HepG2 (cell line): ENCODE measurements around the gene AUTS2. TPM values are rescaled to one million over a fixed set of nuclear protein-coding genes. Genes with fewer than 3 reads are reported as not detected.

Experiments used
- ATAC-seq: fragments of 200-7000 bp; cut with Tn5 transposase; 3 replicates; pipeline ENCODE4 v1.9.1; 2020; ENCODE audit warnings: mild to moderate bottlenecking, moderate library complexity
- BruUV-seq: library from RNA; stranded (reverse); fragments of 400-500 nt; replicated peaks from 2 replicates; lab custom pipeline; 2021; lab: Mats Ljungman, UMichigan
- CTCF ChIA-PET: fragments of 300-600 bp; formaldehyde crosslinking; extraction: SDS; loops from one replicate; lab custom pipeline; 2021; ENCODE audit warnings: low total read pairs, inconsistent platforms, low intra/inter-chr PET ratio; lab: Yijun Ruan, JAX
- POLR2A ChIA-PET: fragments of 350-600 bp; sonication (Branson Sonifier 250); formaldehyde crosslinking; loops from one replicate; lab custom pipeline; 2020; ENCODE audit warnings: antibody characterized with exemption, inconsistent platforms; lab: Yijun Ruan, JAX
- DNase-seq: peaks from one replicate; pipeline ENCODE4 v3.0.0-alpha.2; 2015; ENCODE audit warnings: low spot score
- FAIRE-seq: peaks from 3 replicates; lab custom pipeline; 2011; peaks lifted over from hg19 to GRCh38; lab: Jason Lieb, UNC
- H2AFZ ChIP-seq: one replicate; pipeline ENCODE4 v1.6.1; 2011; ENCODE audit warnings: low read length, inconsistent platforms
- H3K27ac ChIP-seq: fragments of 300-600 bp; 3 replicates; pipeline ENCODE4 v1.8.0; 2011; ENCODE audit warnings: mixed run types, mild to moderate bottlenecking, mixed read lengths, low read length, inconsistent platforms; ENCODE audit not compliant: insufficient read depth; ENCODE audit errors: extremely low read length
- H3K27me3 ChIP-seq, 2 experiments: fragments of 200-600 bp in 1 of 2; 2 replicates in 1 of 2; 3 replicates in 1 of 2; pipeline versions ENCODE4 v1.6.0 to v1.8.0; 2011; ENCODE audit warnings: low read length in 2 of 2, mild to moderate bottlenecking in 2 of 2, moderate library complexity in 2 of 2, inconsistent platforms in 1 of 2; ENCODE audit not compliant: insufficient read depth in 2 of 2, control insufficient read depth in 1 of 2
- H3K36me3 ChIP-seq, 2 experiments: fragments of 200-600 bp in 1 of 2; replicated peaks in 1 of 2; 2 replicates in 1 of 2; 3 replicates in 1 of 2; pipeline versions ENCODE4 v1.5.1 to v1.8.0; 2011; ENCODE audit warnings: low read length in 2 of 2, inconsistent platforms in 1 of 2; ENCODE audit not compliant: insufficient read depth in 2 of 2, control insufficient read depth in 1 of 2
- H3K4me1 ChIP-seq: 2 replicates; pipeline ENCODE4 v1.5.1; 2012; ENCODE audit warnings: low read length, inconsistent platforms; ENCODE audit not compliant: insufficient read depth
- H3K4me2 ChIP-seq: 2 replicates; pipeline ENCODE4 v1.6.0; 2011; ENCODE audit warnings: low read depth, low read length, inconsistent platforms
- H3K4me3 ChIP-seq, 3 experiments: fragments of 200-600 bp in 1 of 3; sonication (generic), shearing (Covaris generic) in 1 of 3; replicated peaks in 1 of 3; 2 replicates each; pipeline ENCODE4 v1.5.1; 2011 to 2016; ENCODE audit warnings: low read length in 3 of 3, inconsistent platforms in 2 of 3, low read depth in 2 of 3, mild to moderate bottlenecking in 2 of 3, control low read depth in 1 of 3, mixed read lengths in 1 of 3; ENCODE audit not compliant: insufficient read depth in 1 of 3
- H3K79me2 ChIP-seq: one replicate; pipeline ENCODE4 v1.6.1; 2011; ENCODE audit warnings: low read length, inconsistent platforms; ENCODE audit not compliant: insufficient read depth
- H3K9ac ChIP-seq: 2 replicates; pipeline ENCODE4 v1.6.0; 2011; ENCODE audit warnings: mild to moderate bottlenecking, low read depth, low read length, inconsistent platforms; ENCODE audit not compliant: insufficient read depth
- H3K9me3 ChIP-seq: 2 replicates; pipeline ENCODE4 v1.5.1; 2012; ENCODE audit warnings: mild to moderate bottlenecking, low read length
- H4K20me1 ChIP-seq: 2 replicates; pipeline ENCODE4 v1.6.0; 2011; ENCODE audit warnings: inconsistent platforms, mild to moderate bottlenecking, low read length, moderate library complexity; ENCODE audit not compliant: insufficient read depth
- CBX2 ChIP-seq, 2 experiments: fragments of 200-600 bp in 1 of 2; sonication (generic); formaldehyde crosslinking in 1 of 2; IDR thresholded peaks; 2 replicates each; pipeline versions ENCODE4 v1.7.0 to v1.8.1; 2018 to 2022; ENCODE audit warnings: low read depth in 2 of 2, low read length in 1 of 2, mild to moderate bottlenecking in 1 of 2, missing genetic modification reagents in 1 of 2
- HMG20A ChIP-seq: IDR thresholded peaks from 2 replicates; pipeline ENCODE4 v1.6.1; 2016; ENCODE audit warnings: borderline replicate concordance
- NFKBIZ ChIP-seq: IDR thresholded peaks from 2 replicates; pipeline ENCODE4 v1.6.1; 2018; ENCODE audit warnings: missing genetic modification reagents, missing compliant biosample characterization
- PCBP2 ChIP-seq: fragments of 200-400 bp; formaldehyde crosslinking; optimal IDR thresholded peaks from 2 replicates; pipeline ENCODE3; 2018; ENCODE audit warnings: low read length, low read depth; ENCODE audit not compliant: poor library complexity, severe bottlenecking
- SOX5 ChIP-seq: IDR thresholded peaks from 2 replicates; pipeline ENCODE4 v1.6.1; 2016; ENCODE audit warnings: borderline replicate concordance
- ZBTB8A ChIP-seq: sonication (generic); formaldehyde crosslinking; IDR thresholded peaks from 2 replicates; pipeline ENCODE4 v1.4.0; 2020; ENCODE audit warnings: mild to moderate bottlenecking, low read depth, missing genetic modification reagents, borderline replicate concordance
- ZNF225 ChIP-seq: sonication (generic); formaldehyde crosslinking; IDR thresholded peaks from 2 replicates; pipeline ENCODE4 v1.4.0; 2020; ENCODE audit warnings: mild to moderate bottlenecking, missing genetic modification reagents
- ZNF619 ChIP-seq: sonication (generic); formaldehyde crosslinking; IDR thresholded peaks from 2 replicates; pipeline ENCODE4 v1.4.0; 2020; ENCODE audit warnings: mild to moderate bottlenecking, missing genetic modification reagents
- WGBS: methylation state at CpG from one replicate; pipeline ENCODE4 v1.1.6; 2017; ENCODE audit warnings: low lambda C conversion rate; 5-methylcytosine and 5-hydroxymethylcytosine counted together
- in situ Hi-C: cut with HindIII; loops from 2 replicates; pipeline ENCODE4 v1.10.0; 2017; ENCODE audit warnings: low pct_unique_long_range_greater_than_20kb; ENCODE audit not compliant: extremely low pct_ligation_motif_present
- intact Hi-C: fragments of 100-400 bp; cut with micrococcal nuclease; formaldehyde crosslinking; loops from one replicate; pipeline ENCODE4 v1.10.0; 2022; ENCODE audit not compliant: unreplicated experiment
- polyA plus RNA-seq, 8 experiments: library from polyadenylated mRNA; depleted of rRNA in 3 of 8; stranded (reverse) in 7 of 8; unstranded in 1 of 8; fragments of >200 nt; fragmentation: Illumina TruSeq in 4 of 8; extraction: Trizol in 4 of 8; gene quantifications; 2 replicates each; pipeline versions ENCODE4 v1.2.1 to v1.2.3, GENCODE V29; 2011 to 2016; ENCODE audit warnings: low read depth in 4 of 8, missing spikeins in 1 of 8, mixed read lengths in 1 of 8; ENCODE audit not compliant: insufficient read depth in 1 of 8
- total RNA-seq, 5 experiments: library from RNA; depleted of rRNA; stranded (reverse); fragments of >200 nt; fragmentation: Illumina TruSeq; extraction: Trizol; gene quantifications; 2 replicates each; pipeline ENCODE4 v1.2.3, GENCODE V29; 2016; ENCODE audit warnings: low read depth in 1 of 5
- TF ChIP-seq, protein P1 (sequence below): sonication (generic); formaldehyde crosslinking; IDR thresholded peaks from 2 replicates; pipeline ENCODE4 v1.4.0; 2020; ENCODE audit warnings: missing genetic modification reagents
- TF ChIP-seq, protein P2 (sequence below): sonication (generic); formaldehyde crosslinking; IDR thresholded peaks from 2 replicates; pipeline ENCODE4 v1.5.1; 2020; ENCODE audit warnings: missing genetic modification reagents, mild to moderate bottlenecking, borderline replicate concordance
- TF ChIP-seq, protein P3 (sequence below): sonication (generic); formaldehyde crosslinking; IDR thresholded peaks from 2 replicates; pipeline ENCODE4 v1.8.1; 2023; ENCODE audit warnings: missing genetic modification reagents, inconsistent platforms, borderline replicate concordance

The AUTS2 gene
- total and polyA plus RNA-seq, 2 of the 13 experiments (the other 11 are each of a cell fraction or from before 2014, with no cell fraction given): 0.38 TPM; not detected in 1

DNA sequence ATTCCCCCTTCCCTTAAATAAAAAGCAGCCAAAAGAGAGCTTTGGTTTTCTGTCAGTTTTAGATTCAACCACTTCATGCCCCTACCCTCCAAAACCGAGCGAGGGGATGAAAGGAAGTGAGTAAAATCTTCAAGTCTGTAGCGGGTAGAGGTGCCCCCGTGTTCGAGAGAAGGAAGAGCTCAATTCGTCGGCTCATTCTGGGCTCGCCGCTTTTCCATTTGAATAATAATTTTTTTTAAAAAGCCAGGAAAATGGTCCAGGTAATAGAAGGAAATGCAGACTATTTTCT lies 1097.5 kb downstream of the AUTS2 start:
- in situ Hi-C loops: no loop called here
- H3K79me2 ChIP-seq: no peaks in the 10 kb centered on the region

DNA sequence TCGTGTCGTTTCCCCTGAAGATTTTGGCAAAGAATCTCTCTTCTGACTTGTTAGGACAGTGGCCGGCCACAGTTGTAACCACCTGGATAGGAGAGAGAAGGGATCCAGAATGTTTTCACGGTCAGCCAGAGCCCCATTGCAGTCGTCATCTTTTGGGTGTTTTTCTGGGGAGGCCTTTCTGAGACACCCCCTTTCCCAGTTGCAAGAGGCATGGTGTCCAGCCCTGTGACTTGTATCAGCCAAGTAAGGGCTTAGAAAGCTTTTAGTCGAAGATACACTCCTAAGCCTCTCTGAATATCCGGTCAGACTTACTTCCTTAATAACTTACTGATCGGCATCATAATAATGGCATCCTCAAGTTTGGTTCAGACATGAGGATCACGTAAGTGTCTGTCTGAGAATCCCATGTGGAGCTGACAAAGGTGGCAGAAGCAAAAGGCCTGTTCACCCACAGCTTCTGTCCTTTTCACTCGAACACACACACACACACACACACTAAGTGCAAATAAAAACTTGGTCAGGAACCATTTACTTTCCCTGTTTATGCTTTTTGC lies 1098.0 kb downstream of the AUTS2 start:
- H3K9ac ChIP-seq: no peak overlapping the region

More for the DNA sequence above, 1097.5 kb downstream of the AUTS2 start:
- FAIRE-seq (no peak), ATAC-seq (no peak), DNase-seq (no peak)
- H3K4me3 ChIP-seq: no peak overlapping the region
- H3K9me3 ChIP-seq: no peaks in the 10 kb centered on the region
- H3K4me1 ChIP-seq: no peaks in the 10 kb centered on the region
- TF ChIP-seq CBX2 (IDR thresholded peaks at IDR 0.05; ENCODE audit: low read depth, low read length) (peak; percentile 85; the same call in 1 of the 2 replicates), CBX2 (CRISPR knock-in tag; IDR thresholded peaks at IDR 0.05; ENCODE audit: low read depth) (no peak), NFKBIZ (CRISPR knock-in tag) (no peak)
- ChIA-PET CTCF (no interaction called here), POLR2A (no interaction called here)
- no peak overlapping the region for H3K9ac ChIP-seq
- no peak overlapping the region for H2AFZ ChIP-seq
- H4K20me1 ChIP-seq: no peaks in the 10 kb centered on the region
- intact Hi-C loops: loop anchor here (10.0 kb wide), 2 partner anchors 501 to 531 kb away; no protein-coding TSS in a partner anchor
- no TSS peak for BruUV-seq
- no peak overlapping the region for H3K4me2 ChIP-seq
- peaks cover 6 to 36% of the 10 kb centered on the region in 2 experiments for H3K27me3 ChIP-seq
- 18% methylated on average over 9 of the region's 9 CpGs for WGBS
- no peaks in the 10 kb centered on the region for H3K36me3 ChIP-seq
- H3K27ac ChIP-seq: no peak overlapping the region

More for the DNA sequence above, 1098.0 kb downstream of the AUTS2 start:
- Histone ChIP-seq H2AFZ (no peak overlapping the region), H3K27ac (no peak overlapping the region), H3K36me3 (no peaks in the 10 kb centered on the region), H3K4me1 (no peaks in the 10 kb centered on the region), H4K20me1 (no peaks in the 10 kb centered on the region), H3K9me3 (no peaks in the 10 kb centered on the region), H3K4me2 (no peak overlapping the region), H3K27me3 (peaks cover 6 to 36% of the 10 kb centered on the region in 2 experiments), H3K79me2 (no peaks in the 10 kb centered on the region), H3K4me3 (no peak overlapping the region)
- DNase-seq (no peak), ATAC-seq (no peak), FAIRE-seq (no peak)
- WGBS: 11% methylated on average over 10 of the region's 10 CpGs
- POLR2A ChIA-PET: no interaction called here
- no TSS peak for BruUV-seq
- in situ Hi-C loops: no loop called here
- CTCF ChIA-PET: no interaction called here
- intact Hi-C loops: loop anchor here (10.0 kb wide), 2 partner anchors 501 to 531 kb away; no protein-coding TSS in a partner anchor
- TF ChIP-seq PCBP2: no peak
- no peak for TF ChIP-seq HMG20A (CRISPR knock-in tag)
- TF ChIP-seq, protein P1, sequence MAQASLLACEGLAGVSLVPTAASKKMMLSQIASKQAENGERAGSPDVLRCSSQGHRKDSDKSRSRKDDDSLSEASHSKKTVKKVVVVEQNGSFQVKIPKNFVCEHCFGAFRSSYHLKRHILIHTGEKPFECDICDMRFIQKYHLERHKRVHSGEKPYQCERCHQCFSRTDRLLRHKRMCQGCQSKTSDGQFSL (CRISPR knock-in tag): no peak
- no peak for TF ChIP-seq ZNF225 (CRISPR knock-in tag)
- no peak for TF ChIP-seq ZNF619 (CRISPR knock-in tag)
- TF ChIP-seq, protein P2, sequence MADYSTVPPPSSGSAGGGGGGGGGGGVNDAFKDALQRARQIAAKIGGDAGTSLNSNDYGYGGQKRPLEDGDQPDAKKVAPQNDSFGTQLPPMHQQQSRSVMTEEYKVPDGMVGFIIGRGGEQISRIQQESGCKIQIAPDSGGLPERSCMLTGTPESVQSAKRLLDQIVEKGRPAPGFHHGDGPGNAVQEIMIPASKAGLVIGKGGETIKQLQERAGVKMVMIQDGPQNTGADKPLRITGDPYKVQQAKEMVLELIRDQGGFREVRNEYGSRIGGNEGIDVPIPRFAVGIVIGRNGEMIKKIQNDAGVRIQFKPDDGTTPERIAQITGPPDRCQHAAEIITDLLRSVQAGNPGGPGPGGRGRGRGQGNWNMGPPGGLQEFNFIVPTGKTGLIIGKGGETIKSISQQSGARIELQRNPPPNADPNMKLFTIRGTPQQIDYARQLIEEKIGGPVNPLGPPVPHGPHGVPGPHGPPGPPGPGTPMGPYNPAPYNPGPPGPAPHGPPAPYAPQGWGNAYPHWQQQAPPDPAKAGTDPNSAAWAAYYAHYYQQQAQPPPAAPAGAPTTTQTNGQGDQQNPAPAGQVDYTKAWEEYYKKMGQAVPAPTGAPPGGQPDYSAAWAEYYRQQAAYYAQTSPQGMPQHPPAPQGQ (CRISPR knock-in tag): no peak
- TF ChIP-seq, protein P3, sequence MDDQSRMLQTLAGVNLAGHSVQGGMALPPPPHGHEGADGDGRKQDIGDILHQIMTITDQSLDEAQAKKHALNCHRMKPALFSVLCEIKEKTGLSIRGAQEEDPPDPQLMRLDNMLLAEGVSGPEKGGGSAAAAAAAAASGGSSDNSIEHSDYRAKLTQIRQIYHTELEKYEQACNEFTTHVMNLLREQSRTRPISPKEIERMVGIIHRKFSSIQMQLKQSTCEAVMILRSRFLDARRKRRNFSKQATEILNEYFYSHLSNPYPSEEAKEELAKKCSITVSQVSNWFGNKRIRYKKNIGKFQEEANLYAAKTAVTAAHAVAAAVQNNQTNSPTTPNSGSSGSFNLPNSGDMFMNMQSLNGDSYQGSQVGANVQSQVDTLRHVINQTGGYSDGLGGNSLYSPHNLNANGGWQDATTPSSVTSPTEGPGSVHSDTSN (CRISPR knock-in tag): no peak
- TF ChIP-seq SOX5 (CRISPR knock-in tag): no peak
- no peak for TF ChIP-seq ZBTB8A (CRISPR knock-in tag)
